HepG2 (cell line): ENCODE data around the gene ZNF101. TPM values are rescaled to one million over a fixed set of nuclear protein-coding genes. Genes with fewer than 3 reads are reported as not detected.
A peak's percentile ranks its signal among the peaks of the same experiment; 100 is the strongest.

Experiments
- DR1 ChIP-seq: sonication (generic); formaldehyde crosslinking; IDR thresholded peaks from 2 replicates; pipeline ENCODE4 v1.8.0; 2021; ENCODE audit warnings: mild to moderate bottlenecking, missing genetic modification reagents, inconsistent platforms
- EED ChIP-seq: sonication (generic); formaldehyde crosslinking; IDR thresholded peaks from 2 replicates; pipeline ENCODE4 v1.5.0; 2020; ENCODE audit warnings: mild to moderate bottlenecking, missing genetic modification reagents
- HDAC1 ChIP-seq: sonication (generic); formaldehyde crosslinking; IDR thresholded peaks from 2 replicates; pipeline ENCODE4 v1.5.1; 2020; ENCODE audit warnings: mild to moderate bottlenecking, missing genetic modification reagents
- KLF9 ChIP-seq: IDR thresholded peaks from 2 replicates; pipeline ENCODE4 v1.6.1; 2016; ENCODE audit warnings: low read depth
- ZNF138 ChIP-seq: sonication (generic); formaldehyde crosslinking; IDR thresholded peaks from 2 replicates; pipeline ENCODE4 v1.5.0; 2020; ENCODE audit warnings: mild to moderate bottlenecking, low read depth, missing genetic modification reagents
- ZNF253 ChIP-seq: sonication (generic); formaldehyde crosslinking; IDR thresholded peaks from 2 replicates; pipeline ENCODE4 v1.8.0; 2022; ENCODE audit warnings: mild to moderate bottlenecking, missing genetic modification reagents, borderline replicate concordance
- ZNF383 ChIP-seq: sonication (generic); formaldehyde crosslinking; IDR thresholded peaks from 2 replicates; pipeline ENCODE4 v1.4.0; 2020; ENCODE audit warnings: missing genetic modification reagents, mild to moderate bottlenecking, borderline replicate concordance
- ZNF460 ChIP-seq: sonication (generic); formaldehyde crosslinking; IDR thresholded peaks from 2 replicates; pipeline ENCODE4 v1.5.1; 2020; ENCODE audit warnings: missing genetic modification reagents, mild to moderate bottlenecking, borderline replicate concordance
- ZNF564 ChIP-seq: sonication (generic); formaldehyde crosslinking; IDR thresholded peaks from 2 replicates; pipeline ENCODE4 v1.8.1; 2023; ENCODE audit warnings: mild to moderate bottlenecking, missing genetic modification reagents
- polyA plus RNA-seq, 8 experiments: library from polyadenylated mRNA; depleted of rRNA in 3 of 8; stranded (reverse) in 7 of 8; unstranded in 1 of 8; fragments of >200 nt; fragmentation: Illumina TruSeq in 4 of 8; extraction: Trizol in 4 of 8; gene quantifications; 2 replicates each; pipeline versions ENCODE4 v1.2.1 to v1.2.3, GENCODE V29; 2011 to 2016; ENCODE audit warnings: low read depth in 4 of 8, missing spikeins in 1 of 8, mixed read lengths in 1 of 8; ENCODE audit not compliant: insufficient read depth in 1 of 8
- total RNA-seq, 5 experiments: library from RNA; depleted of rRNA; stranded (reverse); fragments of >200 nt; fragmentation: Illumina TruSeq; extraction: Trizol; gene quantifications; 2 replicates each; pipeline ENCODE4 v1.2.3, GENCODE V29; 2016; ENCODE audit warnings: low read depth in 1 of 5
- TF ChIP-seq, protein P1 (sequence below), 2 experiments: sonication (generic) in 1 of 2; formaldehyde crosslinking in 1 of 2; IDR thresholded peaks; 2 replicates each; pipeline versions ENCODE4 v1.6.1 to v1.9.0; 2014 to 2022; ENCODE audit warnings: antibody characterized with exemption in 1 of 2, borderline replicate concordance in 1 of 2, inconsistent platforms in 1 of 2, low read depth in 1 of 2, missing genetic modification reagents in 1 of 2
- TF ChIP-seq, protein P2 (sequence below): sonication (generic); formaldehyde crosslinking; IDR thresholded peaks from 2 replicates; pipeline ENCODE4 v1.4.0; 2020; ENCODE audit warnings: mild to moderate bottlenecking, missing genetic modification reagents
- TF ChIP-seq, protein P3 (sequence below): sonication (generic); formaldehyde crosslinking; IDR thresholded peaks from 2 replicates; pipeline ENCODE4 v1.4.0; 2020; ENCODE audit warnings: missing genetic modification reagents, borderline replicate concordance
- TF ChIP-seq, protein P4 (sequence below): sonication (generic); formaldehyde crosslinking; IDR thresholded peaks from 2 replicates; pipeline ENCODE4 v1.5.0; 2020; ENCODE audit warnings: missing genetic modification reagents
- TF ChIP-seq, protein P5 (sequence below): sonication (generic); formaldehyde crosslinking; IDR thresholded peaks from 2 replicates; pipeline ENCODE4 v1.9.0; 2021; ENCODE audit warnings: missing genetic modification reagents, mild to moderate bottlenecking, borderline replicate concordance

ZNF101 gene
- total and polyA plus RNA-seq, 2 of the 13 experiments (the other 11 are each of a cell fraction or from before 2014, with no cell fraction given), result 12.9 to 28.9 TPM

DNA sequence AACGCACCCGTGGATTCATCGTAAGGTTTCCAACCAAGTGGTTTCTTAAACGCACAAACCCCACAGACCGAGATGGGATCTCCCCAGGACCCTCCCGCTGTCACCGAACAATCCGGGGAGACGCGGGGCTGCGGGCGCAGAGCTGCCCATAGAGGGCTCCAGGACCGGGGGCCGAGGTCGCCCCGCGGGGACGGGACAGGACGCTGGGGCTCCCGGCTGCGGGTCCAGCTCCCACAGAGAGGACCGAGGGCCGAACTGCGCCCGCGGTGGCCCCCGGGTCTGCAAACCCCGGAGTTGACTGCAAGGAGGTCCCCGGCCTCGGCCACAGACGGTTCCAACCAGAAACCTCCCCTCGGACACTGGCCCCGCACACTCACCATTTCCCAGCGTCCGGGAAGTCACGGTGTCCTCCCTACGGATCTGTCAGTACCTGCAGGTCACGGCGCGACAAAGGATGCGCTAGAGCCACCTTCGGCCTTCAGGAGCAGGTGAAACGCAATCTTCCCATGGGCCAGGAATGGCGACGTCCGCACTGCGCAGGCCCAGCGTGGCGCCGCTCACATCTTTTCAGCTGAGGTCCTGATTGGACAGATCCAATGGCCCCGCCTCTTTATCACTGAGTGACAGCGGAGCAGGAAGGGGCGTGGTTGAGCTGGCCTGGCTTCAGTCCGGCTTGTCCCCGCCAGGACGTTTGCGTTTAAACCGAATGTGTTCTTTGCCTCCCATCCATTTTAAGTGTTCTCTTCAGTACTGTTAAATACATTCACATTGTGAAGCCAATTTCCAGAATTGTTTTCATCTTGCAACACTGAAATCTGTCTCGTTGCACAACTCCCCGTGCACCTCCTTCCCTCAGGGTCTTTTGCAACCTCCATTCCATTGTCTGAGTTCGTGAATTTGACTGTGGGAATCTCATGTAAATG is 64.2 kb downstream of the ZNF101 start, which contains the start of gene ZNF14 (continued):
- TF ChIP-seq, protein P1, sequence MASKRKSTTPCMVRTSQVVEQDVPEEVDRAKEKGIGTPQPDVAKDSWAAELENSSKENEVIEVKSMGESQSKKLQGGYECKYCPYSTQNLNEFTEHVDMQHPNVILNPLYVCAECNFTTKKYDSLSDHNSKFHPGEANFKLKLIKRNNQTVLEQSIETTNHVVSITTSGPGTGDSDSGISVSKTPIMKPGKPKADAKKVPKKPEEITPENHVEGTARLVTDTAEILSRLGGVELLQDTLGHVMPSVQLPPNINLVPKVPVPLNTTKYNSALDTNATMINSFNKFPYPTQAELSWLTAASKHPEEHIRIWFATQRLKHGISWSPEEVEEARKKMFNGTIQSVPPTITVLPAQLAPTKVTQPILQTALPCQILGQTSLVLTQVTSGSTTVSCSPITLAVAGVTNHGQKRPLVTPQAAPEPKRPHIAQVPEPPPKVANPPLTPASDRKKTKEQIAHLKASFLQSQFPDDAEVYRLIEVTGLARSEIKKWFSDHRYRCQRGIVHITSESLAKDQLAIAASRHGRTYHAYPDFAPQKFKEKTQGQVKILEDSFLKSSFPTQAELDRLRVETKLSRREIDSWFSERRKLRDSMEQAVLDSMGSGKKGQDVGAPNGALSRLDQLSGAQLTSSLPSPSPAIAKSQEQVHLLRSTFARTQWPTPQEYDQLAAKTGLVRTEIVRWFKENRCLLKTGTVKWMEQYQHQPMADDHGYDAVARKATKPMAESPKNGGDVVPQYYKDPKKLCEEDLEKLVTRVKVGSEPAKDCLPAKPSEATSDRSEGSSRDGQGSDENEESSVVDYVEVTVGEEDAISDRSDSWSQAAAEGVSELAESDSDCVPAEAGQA (IDR thresholded peaks at IDR 0.05; ENCODE audit: low read depth), result peak; percentile 3; the same call in 1 of the 2 replicates
- TF ChIP-seq, protein P1 (CRISPR knock-in tag; IDR thresholded peaks at IDR 0.05; ENCODE audit: borderline replicate concordance), result no peak
- TF ChIP-seq ZNF138 (CRISPR knock-in tag) (no peak), ZNF253 (CRISPR knock-in tag) (no peak), DR1 (peak; percentile 78; the same call in 1 of the 2 replicates), HDAC1 (peak; percentile 81), ZNF564 (CRISPR knock-in tag) (no peak), ZNF460 (CRISPR knock-in tag) (no peak), ZNF383 (CRISPR knock-in tag) (no peak), EED (CRISPR knock-in tag) (peak; percentile 54; the same call in 1 of the 2 replicates), KLF9 (CRISPR knock-in tag) (peak; percentile 69; the same call in 1 of the 2 replicates)
- TF ChIP-seq, protein P2, sequence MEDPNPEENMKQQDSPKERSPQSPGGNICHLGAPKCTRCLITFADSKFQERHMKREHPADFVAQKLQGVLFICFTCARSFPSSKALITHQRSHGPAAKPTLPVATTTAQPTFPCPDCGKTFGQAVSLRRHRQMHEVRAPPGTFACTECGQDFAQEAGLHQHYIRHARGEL (CRISPR knock-in tag), result no peak
- TF ChIP-seq, protein P3, sequence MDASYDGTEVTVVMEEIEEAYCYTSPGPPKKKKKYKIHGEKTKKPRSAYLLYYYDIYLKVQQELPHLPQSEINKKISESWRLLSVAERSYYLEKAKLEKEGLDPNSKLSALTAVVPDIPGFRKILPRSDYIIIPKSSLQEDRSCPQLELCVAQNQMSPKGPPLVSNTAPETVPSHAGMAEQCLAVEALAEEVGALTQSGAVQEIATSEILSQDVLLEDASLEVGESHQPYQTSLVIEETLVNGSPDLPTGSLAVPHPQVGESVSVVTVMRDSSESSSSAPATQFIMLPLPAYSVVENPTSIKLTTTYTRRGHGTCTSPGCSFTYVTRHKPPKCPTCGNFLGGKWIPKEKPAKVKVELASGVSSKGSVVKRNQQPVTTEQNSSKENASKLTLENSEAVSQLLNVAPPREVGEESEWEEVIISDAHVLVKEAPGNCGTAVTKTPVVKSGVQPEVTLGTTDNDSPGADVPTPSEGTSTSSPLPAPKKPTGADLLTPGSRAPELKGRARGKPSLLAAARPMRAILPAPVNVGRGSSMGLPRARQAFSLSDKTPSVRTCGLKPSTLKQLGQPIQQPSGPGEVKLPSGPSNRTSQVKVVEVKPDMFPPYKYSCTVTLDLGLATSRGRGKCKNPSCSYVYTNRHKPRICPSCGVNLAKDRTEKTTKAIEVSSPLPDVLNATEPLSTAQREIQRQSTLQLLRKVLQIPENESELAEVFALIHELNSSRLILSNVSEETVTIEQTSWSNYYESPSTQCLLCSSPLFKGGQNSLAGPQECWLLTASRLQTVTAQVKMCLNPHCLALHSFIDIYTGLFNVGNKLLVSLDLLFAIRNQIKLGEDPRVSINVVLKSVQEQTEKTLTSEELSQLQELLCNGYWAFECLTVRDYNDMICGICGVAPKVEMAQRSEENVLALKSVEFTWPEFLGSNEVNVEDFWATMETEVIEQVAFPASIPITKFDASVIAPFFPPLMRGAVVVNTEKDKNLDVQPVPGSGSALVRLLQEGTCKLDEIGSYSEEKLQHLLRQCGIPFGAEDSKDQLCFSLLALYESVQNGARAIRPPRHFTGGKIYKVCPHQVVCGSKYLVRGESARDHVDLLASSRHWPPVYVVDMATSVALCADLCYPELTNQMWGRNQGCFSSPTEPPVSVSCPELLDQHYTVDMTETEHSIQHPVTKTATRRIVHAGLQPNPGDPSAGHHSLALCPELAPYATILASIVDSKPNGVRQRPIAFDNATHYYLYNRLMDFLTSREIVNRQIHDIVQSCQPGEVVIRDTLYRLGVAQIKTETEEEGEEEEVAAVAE (CRISPR knock-in tag), result peak; percentile 96
- TF ChIP-seq, protein P4, sequence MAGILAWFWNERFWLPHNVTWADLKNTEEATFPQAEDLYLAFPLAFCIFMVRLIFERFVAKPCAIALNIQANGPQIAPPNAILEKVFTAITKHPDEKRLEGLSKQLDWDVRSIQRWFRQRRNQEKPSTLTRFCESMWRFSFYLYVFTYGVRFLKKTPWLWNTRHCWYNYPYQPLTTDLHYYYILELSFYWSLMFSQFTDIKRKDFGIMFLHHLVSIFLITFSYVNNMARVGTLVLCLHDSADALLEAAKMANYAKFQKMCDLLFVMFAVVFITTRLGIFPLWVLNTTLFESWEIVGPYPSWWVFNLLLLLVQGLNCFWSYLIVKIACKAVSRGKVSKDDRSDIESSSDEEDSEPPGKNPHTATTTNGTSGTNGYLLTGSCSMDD (CRISPR knock-in tag), result no peak
- TF ChIP-seq, protein P5, sequence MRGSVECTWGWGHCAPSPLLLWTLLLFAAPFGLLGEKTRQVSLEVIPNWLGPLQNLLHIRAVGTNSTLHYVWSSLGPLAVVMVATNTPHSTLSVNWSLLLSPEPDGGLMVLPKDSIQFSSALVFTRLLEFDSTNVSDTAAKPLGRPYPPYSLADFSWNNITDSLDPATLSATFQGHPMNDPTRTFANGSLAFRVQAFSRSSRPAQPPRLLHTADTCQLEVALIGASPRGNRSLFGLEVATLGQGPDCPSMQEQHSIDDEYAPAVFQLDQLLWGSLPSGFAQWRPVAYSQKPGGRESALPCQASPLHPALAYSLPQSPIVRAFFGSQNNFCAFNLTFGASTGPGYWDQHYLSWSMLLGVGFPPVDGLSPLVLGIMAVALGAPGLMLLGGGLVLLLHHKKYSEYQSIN (CRISPR knock-in tag), result no peak
